NCI-H748 (cell line): ENCODE data around the gene AHCYL1.
A peak's percentile ranks its signal among the peaks of the same experiment; 100 is the strongest.

ENCODE experiments used
- DNase-seq: peaks from one replicate; lab custom pipeline; 2025; ENCODE audit not compliant: unreplicated experiment; lab: John Stamatoyannopoulos, UW

The AHCYL1 gene

DNA sequence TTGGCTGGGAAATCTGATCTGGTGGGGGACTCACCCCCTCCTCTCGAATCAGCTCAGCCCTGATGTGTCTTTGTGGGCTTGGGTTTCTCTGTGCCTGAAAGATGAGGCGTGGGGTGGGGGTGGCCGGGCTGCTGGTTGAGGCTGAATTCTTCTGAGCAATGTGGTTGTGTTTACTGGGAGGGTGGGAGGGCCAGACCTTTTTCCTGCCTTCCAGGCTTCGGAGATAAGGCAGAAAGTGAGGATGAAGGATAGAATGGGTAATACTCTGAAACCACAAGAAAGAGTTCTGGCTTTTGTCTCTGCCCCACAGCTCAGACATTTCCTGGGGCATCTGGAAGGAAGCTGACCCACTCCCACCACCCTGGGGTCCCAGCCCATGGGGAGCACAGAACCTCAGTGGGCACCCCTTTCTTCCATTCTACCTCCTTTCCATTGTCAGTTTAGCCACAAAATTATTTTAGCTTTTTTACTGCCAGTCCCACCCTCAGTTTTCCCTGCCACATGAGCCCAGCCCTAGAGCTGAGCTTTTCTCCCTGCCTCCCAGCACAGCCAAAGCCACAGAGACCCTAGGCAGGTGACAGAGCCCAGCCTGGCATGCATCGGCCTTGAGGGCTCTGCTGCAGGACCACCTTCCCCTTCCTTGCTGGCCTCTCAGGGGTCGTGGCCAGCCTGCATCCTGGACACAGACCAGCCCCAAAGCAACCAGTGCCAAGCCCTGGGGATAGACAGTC, 74.7 kb downstream of the AHCYL1 start:
- no peak for DNase-seq

DNA sequence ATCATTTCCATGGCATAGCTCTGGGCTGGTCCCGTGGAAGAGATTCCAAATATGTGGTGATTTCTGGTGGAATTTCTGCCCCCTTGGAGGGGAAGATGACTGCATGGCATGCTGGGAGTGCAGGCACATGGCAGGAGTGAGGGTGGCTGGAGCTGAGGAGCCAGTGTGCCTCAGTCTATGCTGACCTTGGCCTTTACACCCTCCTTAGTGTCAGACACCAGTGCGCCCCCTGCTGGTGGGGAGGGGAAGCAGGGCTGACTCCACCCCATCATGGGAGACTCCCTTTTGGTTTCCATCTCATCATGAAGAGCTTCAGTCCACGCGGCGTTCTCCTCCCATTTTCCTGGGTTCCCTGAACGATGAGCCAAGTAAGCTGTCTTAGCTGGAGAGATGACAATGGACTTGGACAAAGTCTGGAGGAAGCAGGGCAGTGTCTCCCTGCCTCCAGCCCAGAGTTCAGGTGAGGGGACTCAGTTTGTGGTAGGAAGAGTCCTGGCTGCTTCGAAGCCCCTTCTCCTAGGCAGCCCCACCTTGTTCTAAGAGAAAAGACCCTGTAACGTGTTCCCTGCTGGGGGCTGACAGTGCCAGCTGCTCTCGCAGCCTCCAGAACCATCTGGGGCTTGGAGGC, 75.6 kb downstream of the AHCYL1 start:
- DNase-seq = peak; percentile 44

DNA sequence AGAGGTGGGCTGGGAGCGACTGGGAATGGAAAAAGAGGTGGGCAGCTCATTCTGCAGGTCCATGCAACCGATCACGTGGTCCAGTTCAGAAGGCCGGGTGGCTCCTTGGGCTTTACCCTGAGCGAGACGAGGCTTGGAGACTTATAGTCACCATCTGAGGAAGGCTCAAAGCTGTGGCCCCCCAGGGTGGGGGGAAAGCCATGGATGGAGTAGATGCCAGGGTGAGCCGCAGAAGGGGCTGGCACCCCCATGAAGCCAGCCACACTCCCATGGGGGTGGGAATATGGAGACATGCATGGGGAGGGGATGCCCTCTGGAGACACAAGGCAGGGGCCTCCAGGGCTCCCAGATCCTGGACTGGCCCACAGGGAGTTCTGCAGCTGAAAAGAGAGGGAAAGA, 76.1 kb downstream of the AHCYL1 start:
- no peak for DNase-seq

DNA sequence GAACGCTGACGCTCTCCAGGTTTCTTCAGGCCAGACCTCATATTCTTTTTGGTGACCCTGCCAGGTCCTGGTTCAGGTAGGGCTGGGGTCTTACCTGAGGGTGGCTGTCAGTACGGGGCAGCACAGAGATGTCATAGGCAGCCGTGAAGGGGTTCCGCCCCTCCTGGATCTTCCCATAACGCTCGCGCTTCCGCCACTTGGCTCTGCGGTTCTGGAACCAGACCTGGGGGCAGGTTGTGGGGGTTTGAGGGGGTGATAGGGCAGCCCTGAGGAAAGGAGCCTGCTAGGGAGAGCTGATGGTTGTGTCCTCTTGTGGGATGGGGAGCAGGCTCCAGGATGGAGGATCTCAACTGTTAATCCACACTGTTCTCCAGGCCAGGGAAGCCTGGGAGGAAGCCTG, 76.8 kb downstream of the AHCYL1 start:
- DNase-seq = no peak

DNA sequence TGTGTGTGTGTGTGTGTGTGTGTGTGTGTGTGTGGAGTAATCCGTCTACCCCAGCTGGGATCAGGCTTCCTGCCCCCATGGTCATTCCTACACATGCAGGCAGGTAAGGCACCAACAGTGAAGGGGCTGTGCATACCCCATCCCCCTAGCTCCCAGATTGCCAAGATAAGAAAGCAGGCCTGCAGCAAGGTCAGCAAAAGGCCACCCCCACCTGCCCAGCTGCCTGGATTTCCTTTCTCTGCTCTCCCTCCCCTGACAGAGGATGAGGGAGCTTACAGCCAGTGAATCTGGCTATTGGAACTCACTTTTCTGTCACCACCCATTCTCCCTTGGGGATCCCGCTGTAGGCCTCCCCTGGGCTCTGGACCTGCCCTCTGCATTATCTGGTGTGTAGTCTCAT, 78.0 kb downstream of the AHCYL1 start:
- no peak for DNase-seq

DNA sequence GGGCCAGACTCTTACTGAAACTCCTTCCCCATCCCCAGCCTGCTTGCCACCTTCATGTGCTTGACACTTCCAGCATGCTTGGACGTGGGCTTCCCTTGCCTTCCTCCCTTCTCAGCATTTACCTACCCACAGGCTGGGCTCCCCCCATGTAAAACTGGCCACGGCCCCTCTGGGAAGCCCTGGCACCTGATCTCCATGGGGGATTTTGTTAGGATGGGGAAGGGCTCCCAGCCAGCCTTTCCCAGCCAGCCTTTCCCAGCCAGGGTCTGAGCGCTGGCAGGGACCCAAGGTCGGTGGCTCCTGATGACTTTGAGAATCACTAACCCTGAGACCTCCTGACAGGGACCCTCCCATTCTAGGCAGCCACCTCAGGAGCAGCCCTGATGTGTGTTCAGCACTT, 79.2 kb downstream of the AHCYL1 start:
- DNase-seq = no peak

DNA sequence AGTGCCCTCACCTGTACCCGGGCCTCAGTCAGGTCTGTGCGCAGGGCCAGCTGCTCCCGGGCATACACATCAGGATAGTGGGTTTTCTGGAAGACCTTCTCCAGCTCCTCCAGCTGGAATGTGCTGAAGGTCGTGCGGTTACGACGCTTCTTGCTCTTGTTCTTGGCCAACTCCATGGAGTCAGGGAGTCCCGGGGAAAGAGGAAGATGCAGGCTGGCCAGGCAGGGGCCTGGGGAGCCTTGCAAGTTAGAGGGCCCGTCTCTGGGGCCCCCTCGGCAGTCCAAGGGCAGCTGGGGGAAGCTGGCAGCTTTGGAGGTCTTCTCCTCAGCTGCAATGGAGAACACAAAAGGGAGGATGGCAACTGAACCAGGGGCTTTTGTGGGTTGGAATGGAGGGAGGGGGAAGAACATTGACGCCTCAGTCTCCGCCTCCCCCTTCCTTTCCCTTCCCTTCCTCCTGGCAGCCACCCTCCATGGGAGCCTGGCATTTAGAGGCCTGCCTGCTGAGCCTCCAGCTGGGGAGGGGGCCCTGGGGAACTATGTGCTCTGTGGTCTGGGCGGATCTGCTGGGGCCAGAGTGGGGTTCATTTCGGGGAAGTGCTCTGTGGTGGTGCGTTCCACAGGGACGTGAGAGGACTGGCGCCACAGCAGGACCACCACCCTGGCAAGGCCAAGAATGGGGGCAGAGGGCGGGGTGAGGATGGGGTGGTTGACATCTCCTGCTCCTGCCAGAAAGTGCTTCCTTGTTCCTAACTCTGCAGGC, 80.2 kb downstream of the AHCYL1 start:
- no peak for DNase-seq

DNA sequence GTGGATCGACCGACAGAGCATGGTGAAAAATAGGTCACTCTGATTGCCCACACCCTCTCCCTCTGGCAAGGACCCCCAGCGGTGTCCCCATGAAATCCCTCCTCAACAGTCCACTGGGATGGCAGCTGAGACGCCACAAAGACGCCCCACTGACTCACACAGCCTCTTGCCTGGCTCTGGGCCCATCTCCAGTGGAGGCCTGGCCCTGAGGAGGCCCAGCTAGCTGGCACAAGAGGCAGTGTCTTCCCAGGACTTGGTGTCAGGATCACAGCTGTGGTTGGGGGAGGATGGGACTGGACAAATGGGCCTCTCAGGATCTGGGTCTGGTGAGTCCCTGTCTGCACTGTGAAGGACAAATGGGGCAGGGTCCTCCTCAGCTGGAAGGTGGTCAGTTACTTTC, 81.3 kb downstream of the AHCYL1 start:
- DNase-seq = no peak

DNA sequence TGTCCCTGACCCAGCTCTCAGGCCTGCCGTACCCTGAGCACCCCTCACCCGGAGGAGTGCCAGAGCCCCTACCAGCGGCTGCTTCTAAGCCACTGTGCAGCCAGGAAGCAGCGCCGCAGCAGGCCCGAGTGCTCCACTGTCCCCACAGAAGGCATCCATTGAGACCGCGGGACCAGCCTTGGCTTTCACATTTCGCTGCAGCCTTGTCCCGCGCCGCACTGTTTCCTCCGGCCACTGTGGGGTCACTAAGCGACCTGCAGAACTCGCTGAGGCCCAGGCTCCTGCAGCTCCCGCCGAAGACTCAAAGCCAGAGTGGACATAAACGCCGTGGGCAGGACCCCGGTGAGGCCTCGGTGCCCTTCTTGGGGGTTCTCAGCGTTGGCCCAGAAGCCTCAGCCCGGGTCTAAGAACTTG, 82.9 kb downstream of the AHCYL1 start:
- DNase-seq = no peak

DNA sequence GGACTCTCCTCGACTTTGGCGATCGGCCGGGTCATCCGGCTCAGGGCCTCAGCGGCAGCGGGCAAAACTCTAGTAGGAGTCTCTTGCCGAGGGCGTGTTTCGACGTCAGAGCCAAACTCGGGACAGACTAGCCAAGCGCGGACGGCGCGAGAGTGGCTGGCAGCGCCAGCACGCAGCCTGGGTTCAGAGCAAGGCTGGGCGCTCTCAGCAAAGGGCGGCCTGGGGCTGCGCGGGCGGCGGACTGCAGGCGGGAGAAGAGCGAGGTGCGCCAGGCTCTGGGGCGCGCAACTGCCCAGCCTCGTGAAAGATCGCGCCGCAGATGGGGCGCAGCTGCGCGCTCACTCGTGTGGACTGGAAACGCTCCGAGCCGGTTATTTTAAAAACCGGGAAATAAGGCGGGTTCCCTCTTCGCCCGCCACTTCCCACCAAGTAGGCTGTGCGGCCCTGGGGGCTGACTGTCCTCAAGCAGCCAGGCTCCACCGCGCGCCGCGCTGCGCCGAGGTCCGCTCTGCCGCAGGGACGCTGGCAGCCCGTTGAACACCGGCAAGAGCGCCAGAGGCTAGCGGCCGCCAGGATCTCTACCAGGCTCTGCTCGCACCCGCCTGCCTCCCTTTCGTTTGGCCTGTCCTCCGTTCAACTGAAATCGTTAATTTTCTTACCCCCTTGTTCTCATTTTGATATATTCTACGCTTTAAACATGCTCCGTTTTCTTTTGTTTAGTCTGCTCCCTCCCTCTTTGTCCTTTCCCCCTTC, 83.5 kb downstream of the AHCYL1 start:
- no peak for DNase-seq

DNA sequence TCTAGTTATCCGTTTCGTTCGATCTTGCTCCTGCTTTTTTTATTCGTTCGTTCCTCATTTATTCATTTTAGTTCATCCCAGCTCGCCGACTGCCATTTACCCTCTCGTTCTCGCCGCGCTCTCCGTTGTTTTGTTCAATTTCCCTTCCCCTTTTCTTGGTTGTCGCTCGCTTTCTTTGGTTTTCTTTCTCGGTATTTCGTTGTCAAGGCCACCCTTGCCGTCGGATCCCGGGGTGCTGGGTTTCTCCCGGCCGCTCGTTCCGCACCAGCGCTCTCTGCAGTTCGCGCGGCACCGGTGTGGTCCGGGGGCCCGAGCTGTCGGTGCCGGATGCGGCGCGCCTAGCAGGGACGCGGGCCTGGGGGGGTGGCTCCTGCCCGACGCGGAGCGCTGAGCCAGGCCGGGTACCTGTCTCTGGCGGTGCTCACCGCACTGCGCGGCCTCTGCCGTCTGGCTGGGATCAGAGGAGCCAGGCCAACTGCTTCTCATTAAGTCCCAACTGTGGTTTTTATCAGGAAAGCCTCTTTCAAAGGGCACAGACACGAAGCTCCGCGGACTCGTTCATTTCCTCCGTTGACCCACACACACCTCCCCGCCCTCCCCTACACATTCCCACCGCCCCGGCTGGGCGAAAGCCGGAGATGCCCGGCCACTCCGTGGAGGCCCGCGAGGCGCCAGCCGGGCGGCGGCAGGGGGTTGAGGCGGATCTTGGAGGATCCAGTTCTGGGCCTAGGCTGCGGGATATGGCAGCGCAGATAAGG, 84.3 kb downstream of the AHCYL1 start:
- no peak for DNase-seq

DNA sequence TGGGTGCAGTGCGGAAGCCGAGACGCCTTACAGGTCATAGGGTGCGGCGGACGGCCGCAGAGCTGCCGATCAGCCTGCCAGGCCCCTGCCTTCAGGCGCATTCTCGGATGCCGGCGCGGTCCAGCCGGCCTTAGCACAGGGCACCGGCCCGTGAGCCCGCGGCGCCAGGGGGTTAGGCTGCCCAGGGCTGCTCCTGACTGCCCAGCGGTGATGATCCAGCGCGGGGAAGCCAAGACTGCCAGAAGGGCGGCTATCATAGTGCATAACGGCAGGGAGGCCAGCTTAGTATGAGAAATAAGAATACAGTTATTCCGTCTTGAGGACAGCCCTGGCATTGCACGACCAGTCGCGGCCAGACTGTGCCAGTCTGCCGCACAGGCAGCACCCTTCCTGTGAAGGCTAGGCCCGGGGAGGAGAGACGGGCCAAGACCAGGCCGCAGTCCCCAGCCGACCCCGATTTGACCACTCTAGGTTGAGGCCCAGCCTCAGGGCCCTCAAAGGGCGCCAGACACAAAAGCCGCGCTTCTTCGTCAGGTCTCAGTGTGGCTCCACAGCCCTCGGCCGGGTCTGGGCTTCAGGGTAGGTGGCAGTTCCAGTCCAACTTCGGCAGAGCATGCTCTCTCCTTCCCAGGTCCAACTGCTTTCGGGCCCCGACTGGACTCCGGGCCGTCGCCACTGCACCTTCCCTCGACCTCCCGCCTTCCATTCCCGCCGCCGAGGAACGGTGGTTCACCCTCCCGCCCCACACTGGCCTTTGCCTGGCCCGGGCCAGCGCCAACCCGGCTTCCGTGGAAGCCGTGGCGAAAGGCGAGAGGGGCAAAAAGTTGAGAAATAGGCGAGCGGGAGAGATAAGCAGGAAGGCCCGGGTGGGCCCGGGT, 85.1 kb downstream of the AHCYL1 start:
- no peak for DNase-seq

DNA sequence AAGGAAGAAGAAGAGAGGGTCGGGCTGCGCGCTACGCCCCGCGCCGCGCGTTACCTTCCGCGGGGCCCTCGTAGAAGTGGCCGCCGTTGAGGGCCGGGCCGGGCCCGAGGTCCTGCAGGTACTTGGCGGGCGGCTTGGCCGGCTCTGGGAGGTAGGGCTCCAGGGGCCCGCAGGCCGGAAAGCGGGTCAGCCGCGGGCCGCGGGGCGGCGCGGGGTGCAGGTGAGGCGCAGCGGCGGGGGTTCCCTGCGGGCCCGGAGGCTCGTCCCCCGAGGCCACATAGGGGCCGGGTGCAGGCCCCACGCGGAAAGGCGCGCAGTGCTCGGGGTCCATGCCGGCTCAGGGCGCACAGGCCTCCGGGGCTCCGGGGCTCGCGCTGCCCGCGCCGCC, 85.7 kb downstream of the AHCYL1 start:
- DNase-seq = no peak

DNA sequence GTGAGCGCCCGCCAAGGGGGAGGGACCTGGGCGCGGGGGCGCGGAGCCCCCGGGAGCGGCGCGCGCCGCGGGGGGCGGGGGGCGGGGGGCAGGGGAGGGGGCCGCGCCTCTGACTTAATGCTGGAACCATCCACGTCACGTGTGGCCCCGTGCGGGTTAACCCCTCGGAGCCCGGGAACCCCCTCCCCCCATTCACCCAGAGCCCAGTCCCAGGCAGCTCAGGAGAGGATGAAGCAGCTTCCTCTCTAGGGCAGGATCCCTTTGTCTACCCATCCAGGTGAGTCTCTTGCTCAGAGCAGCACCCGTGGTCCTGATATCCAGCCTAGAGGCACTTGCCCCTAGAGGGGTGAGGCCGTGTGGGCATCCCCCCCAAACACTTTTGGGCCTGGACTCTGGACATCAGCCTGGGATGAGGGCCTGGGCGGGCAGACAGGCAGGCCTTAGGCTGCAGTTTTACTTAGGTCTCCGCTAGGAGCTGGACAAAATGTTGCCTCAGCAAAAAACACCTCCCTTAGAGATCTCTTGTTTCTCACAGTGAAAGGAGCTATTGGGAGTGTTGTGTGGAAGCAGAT, 86.2 kb downstream of the AHCYL1 start, which contains the start of gene ALX3:
Gene ALX3, minus strand, starts transcription at position 2 of the 572 bp plus-strand sequence. CDS start 60 bp downstream, outside the sequence.
- peak; percentile 37 for DNase-seq
